Gastrocnemius medialis (tissue), 4 donors: ENCODE measurements around the gene TPM3. TPM values are rescaled to one million over a fixed set of nuclear protein-coding genes. Genes with fewer than 3 reads are reported as not detected.
A peak's percentile ranks its signal among the peaks of the same experiment; 100 is the strongest.

Experiments used
- ATAC-seq, 2 donors: fragments of 150-250 bp; one replicate each; pipeline ENCODE4 v1.9.1; 2016
- DNase-seq, 2 donors: peaks; one replicate each; pipeline ENCODE4 v3.0.0-alpha.2; 2019
- H3K27ac ChIP-seq, 4 donors: fragments of 200-600 bp; sonication (generic); 1 replicate in 1 of 4; 2 replicates in 3 of 4; pipeline ENCODE4 v1.5.1; 2016 to 2018; ENCODE audit warnings: mild to moderate bottlenecking in 2 of 4, moderate library complexity in 1 of 4
- H3K27me3 ChIP-seq, 3 donors: fragments of 200-600 bp; sonication (generic) in 2 of 3; 1 replicate in 1 of 3; 2 replicates in 2 of 3; pipeline versions ENCODE4 v1.5.1 to v1.6.0; 2016 to 2019; ENCODE audit warnings: mild to moderate bottlenecking in 1 of 3, moderate library complexity in 1 of 3
- H3K36me3 ChIP-seq, 2 donors: fragments of 200-600 bp; sonication (generic) in 1 of 2; one replicate each; pipeline ENCODE4 v1.5.1; 2017 to 2018
- H3K4me1 ChIP-seq, 2 donors: fragments of 200-600 bp; sonication (generic) in 1 of 2; one replicate each; pipeline ENCODE4 v1.5.1; 2016 to 2017; ENCODE audit warnings: mild to moderate bottlenecking in 2 of 2
- H3K4me3 ChIP-seq, 4 donors: fragments of 200-600 bp; sonication (generic) in 3 of 4; 1 replicate in 1 of 4; 2 replicates in 3 of 4; pipeline ENCODE4 v1.5.1; 2016 to 2019; ENCODE audit warnings: mild to moderate bottlenecking in 2 of 4
- H3K9me3 ChIP-seq, 3 donors: fragments of 200-600 bp; sonication (generic) in 2 of 3; 1 replicate in 1 of 3; 2 replicates in 2 of 3; pipeline ENCODE4 v1.5.1; 2016 to 2019
- POLR2A ChIP-seq, 2 donors: fragments of 450-650 bp; IDR thresholded peaks; one replicate each; pipeline ENCODE4 v1.6.1; 2017; ENCODE audit warnings: antibody characterized with exemption in 2 of 2, mild to moderate bottlenecking in 2 of 2, moderate library complexity in 2 of 2
- in situ Hi-C, 4 donors: fragments of 200-750 bp; cut with MboI; loops; one replicate each; pipeline versions ENCODE4 v1.15.0 to v1.8.0; 2017; ENCODE audit warnings: low sequenced_read_pairs in 4 of 4
- intact Hi-C: fragments of 100-400 bp; cut with DNase I; formaldehyde crosslinking; loops from one replicate; pipeline ENCODE4 v1.15.1; 2023; ENCODE audit warnings: low total_unique reads
- total RNA-seq, 4 donors: library from RNA; depleted of rRNA; stranded (reverse); fragments of >200 nt; gene quantifications; one replicate each; pipeline versions ENCODE4 v1.1.0 to v1.2.3, GENCODE V29; 2016
- TF ChIP-seq, protein P1 (sequence below), 5 experiments: fragments of 450-650 bp in 3 of 5; fragments of 200-600 bp in 2 of 5; sonication (generic) in 2 of 5; IDR thresholded peaks in 4 of 5; conservative IDR thresholded peaks in 1 of 5; 1 replicate in 4 of 5; 2 replicates in 1 of 5; pipeline ENCODE4 v1.5.1; 2016 to 2019; ENCODE audit warnings: antibody characterized with exemption in 5 of 5, mild to moderate bottlenecking in 3 of 5, moderate library complexity in 3 of 5

The TPM3 gene
- total RNA-seq, 4 donors from 2014 or later = 1,776 to 3,699 (median 2,786) TPM

DNA sequence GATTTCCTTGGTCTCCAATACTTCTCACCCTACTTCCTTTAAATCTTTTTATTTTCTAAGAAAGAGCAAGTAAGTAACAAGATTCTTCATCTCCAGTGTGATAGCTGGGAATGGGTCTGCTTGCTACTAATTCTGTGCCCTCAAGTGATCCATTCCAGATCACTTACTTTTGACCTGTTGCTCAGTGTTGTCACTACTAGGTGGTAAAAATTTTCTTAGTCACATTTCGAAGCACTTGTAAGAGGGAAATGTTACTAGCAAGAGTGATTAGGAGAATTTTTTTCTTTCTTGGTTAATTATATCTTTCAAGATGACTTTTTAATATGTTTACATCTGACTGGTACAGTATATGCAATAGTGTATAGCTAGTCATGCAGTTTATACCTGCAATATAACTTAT, 31.0 kb upstream of the TPM3 start:
- H3K4me3 ChIP-seq = no peak overlapping the region
- H3K36me3 ChIP-seq = peaks cover 0 to 24% of the 10 kb centered on the region in 2 donors
- ATAC-seq = no peak
- peak overlapping the region; percentile 96 to 100 (median 98) for H3K27ac ChIP-seq
- peaks cover 49 to 53% of the 10 kb centered on the region in 2 donors for H3K4me1 ChIP-seq
- in situ Hi-C loops = loop anchor here in 1 of 4 donors (10.0 kb wide), 1 partner anchor 52 kb away; the partner anchor contains the start of gene HAX1
- no peak for DNase-seq
- H3K27me3 ChIP-seq = no peaks in the 10 kb centered on the region
- intact Hi-C loops = loop anchor here (5.0 to 10.0 kb wide), 2 partner anchors 52 to 209 kb away; partner anchors contain the start of gene HAX1
- TF ChIP-seq, protein P1, sequence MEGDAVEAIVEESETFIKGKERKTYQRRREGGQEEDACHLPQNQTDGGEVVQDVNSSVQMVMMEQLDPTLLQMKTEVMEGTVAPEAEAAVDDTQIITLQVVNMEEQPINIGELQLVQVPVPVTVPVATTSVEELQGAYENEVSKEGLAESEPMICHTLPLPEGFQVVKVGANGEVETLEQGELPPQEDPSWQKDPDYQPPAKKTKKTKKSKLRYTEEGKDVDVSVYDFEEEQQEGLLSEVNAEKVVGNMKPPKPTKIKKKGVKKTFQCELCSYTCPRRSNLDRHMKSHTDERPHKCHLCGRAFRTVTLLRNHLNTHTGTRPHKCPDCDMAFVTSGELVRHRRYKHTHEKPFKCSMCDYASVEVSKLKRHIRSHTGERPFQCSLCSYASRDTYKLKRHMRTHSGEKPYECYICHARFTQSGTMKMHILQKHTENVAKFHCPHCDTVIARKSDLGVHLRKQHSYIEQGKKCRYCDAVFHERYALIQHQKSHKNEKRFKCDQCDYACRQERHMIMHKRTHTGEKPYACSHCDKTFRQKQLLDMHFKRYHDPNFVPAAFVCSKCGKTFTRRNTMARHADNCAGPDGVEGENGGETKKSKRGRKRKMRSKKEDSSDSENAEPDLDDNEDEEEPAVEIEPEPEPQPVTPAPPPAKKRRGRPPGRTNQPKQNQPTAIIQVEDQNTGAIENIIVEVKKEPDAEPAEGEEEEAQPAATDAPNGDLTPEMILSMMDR (IDR thresholded peaks at IDR 0.05 in 4 of 5, conservative IDR thresholded peaks at IDR 0.05 in 1 of 5) = no peak
- TF ChIP-seq POLR2A (IDR thresholded peaks at IDR 0.05) = no peak
- no peaks in the 10 kb centered on the region for H3K9me3 ChIP-seq

DNA sequence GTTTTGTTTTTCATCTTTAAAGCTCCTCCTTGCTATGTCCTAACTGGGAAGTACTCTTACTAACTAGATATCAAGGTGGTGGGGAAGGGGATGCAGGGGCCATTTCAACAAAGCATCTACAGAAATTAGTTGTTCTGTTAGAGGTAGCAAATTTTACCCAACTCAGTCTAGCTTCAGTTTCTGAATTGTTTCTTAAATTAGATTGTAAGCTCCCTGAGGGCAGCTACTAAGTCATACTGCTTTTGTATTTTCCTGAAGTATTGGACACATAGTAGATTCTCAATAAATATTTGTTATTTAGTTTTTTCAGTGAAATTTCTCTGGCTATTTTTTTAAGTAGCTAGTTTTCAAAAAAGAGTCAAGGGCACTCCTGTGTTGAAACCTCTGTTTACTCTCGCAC, 30.6 kb upstream of the TPM3 start:
- peak overlapping the region; percentile 96 to 100 (median 98) for H3K27ac ChIP-seq
- intact Hi-C loops = loop anchor here (5.0 to 10.0 kb wide), 2 partner anchors 52 to 210 kb away; partner anchors contain the start of gene HAX1
- no peak for TF ChIP-seq POLR2A (IDR thresholded peaks at IDR 0.05)
- TF ChIP-seq, protein P1 (IDR thresholded peaks at IDR 0.05 in 4 of 5, conservative IDR thresholded peaks at IDR 0.05 in 1 of 5) = no peak
- ATAC-seq = no peak
- H3K27me3 ChIP-seq = no peaks in the 10 kb centered on the region
- H3K36me3 ChIP-seq = peaks cover 0 to 24% of the 10 kb centered on the region in 2 donors
- in situ Hi-C loops = loop anchor here in 1 of 4 donors (10.0 kb wide), 1 partner anchor 52 kb away; the partner anchor contains the start of gene HAX1
- peak overlapping the region in 3 of 4 donors; percentile 82 to 96 (median 92) for H3K4me3 ChIP-seq
- no peak for DNase-seq
- no peaks in the 10 kb centered on the region for H3K9me3 ChIP-seq
- peaks cover 53 to 57% of the 10 kb centered on the region in 2 donors for H3K4me1 ChIP-seq

DNA sequence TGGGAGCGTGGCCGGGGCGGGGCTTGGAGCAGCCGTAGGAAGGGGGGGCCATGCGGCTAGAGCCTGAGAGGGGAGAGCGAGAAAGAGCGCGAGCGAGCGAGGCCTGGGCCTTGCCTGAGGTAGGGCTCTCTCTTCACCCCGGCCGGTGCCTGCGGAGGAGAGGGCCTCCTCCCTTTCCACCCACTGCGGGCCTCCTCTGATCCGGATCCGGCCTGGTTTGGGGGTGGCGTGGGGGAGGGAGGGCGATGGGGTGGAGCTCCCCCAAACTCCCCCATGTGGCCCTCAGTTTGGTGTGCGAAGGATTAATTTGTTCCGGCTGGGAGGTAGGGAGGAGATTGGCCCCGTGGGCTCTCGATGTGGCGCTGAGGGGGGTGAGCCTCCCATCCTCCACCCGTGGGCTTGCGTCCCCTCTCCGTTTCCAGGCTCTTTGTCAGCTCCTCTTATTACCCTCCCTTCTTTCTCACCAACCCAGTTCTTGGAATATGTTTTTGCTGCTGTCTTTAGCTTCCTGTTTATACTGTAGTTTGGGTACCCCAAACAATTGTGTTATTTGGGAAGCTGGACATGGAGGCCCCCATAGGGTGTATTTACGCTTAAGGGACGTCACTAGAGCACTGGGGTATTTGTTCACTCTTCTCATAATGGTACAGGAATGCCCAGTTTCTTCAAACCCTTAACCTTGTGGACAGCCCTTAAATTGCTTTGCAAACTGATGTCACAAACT, 29.5 kb upstream of the TPM3 start:
- peak; percentile 5 to 6 for ATAC-seq
- H3K4me1 ChIP-seq = peaks cover 57 to 63% of the 10 kb centered on the region in 2 donors
- no peaks in the 10 kb centered on the region for H3K9me3 ChIP-seq
- intact Hi-C loops (loop anchor here (2.0 to 10.0 kb wide), 3 partner anchors 53 to 337 kb away; partner anchors contain the start of genes HAX1 and UBE2Q1), in situ Hi-C loops (loop anchor here in 1 of 4 donors (10.0 kb wide), 1 partner anchor 53 kb away; the partner anchor contains the start of gene HAX1)
- H3K4me3 ChIP-seq = peak overlapping the region; percentile 82 to 96 (median 88)
- DNase-seq = peak; percentile 26 to 46
- peaks cover 0 to 26% of the 10 kb centered on the region in 2 donors for H3K36me3 ChIP-seq
- peak overlapping the region; percentile 96 to 100 (median 98) for H3K27ac ChIP-seq
- no peaks in the 10 kb centered on the region for H3K27me3 ChIP-seq
- TF ChIP-seq, protein P1 (IDR thresholded peaks at IDR 0.05 in 4 of 5, conservative IDR thresholded peaks at IDR 0.05 in 1 of 5) = no peak
- no peak for TF ChIP-seq POLR2A (IDR thresholded peaks at IDR 0.05)

DNA sequence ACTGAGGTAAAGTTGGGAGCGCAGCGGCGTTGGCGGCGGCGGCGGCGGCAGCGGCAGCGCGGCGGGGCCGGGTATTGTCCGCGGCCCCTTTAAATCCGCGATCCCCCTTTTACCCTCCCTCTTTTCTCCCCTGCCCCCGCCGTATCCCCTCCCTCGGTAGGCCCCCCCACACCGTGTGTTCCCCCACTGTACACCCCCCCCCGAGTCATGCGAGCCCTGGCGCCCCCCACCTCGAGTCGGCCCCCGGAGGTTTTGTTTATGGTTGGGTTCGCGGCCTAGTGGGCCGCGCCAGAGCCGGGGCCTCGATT, 29.0 kb upstream of the TPM3 start:
- no peak for DNase-seq
- Histone ChIP-seq H3K9me3 (no peaks in the 10 kb centered on the region), H3K36me3 (peaks cover 0 to 26% of the 10 kb centered on the region in 2 donors), H3K27me3 (no peaks in the 10 kb centered on the region), H3K4me1 (peaks cover 57 to 63% of the 10 kb centered on the region in 2 donors), H3K4me3 (peak overlapping the region; percentile 82 to 96 (median 88)), H3K27ac (peak overlapping the region; percentile 96 to 100 (median 98))
- no peak for ATAC-seq
- no peak for TF ChIP-seq POLR2A (IDR thresholded peaks at IDR 0.05)
- TF ChIP-seq, protein P1 (IDR thresholded peaks at IDR 0.05 in 4 of 5, conservative IDR thresholded peaks at IDR 0.05 in 1 of 5) = no peak
- in situ Hi-C loops (loop anchor here in 1 of 4 donors (10.0 kb wide), 1 partner anchor 54 kb away; the partner anchor contains the start of gene HAX1), intact Hi-C loops (loop anchor here (1.0 to 10.0 kb wide), 4 partner anchors 38 to 338 kb away; partner anchors contain the start of genes HAX1 and UBE2Q1)
